Glutamatergic neuron (in vitro differentiated cells): ENCODE data around the gene TMEM253. TPM values are rescaled to one million over a fixed set of nuclear protein-coding genes. Genes with fewer than 3 reads are reported as not detected.
A peak's percentile ranks its signal among the peaks of the same experiment; 100 is the strongest.

Experiments
- DNase-seq: peaks from one replicate; pipeline ENCODE4 v3.0.0; 2022
- H3K27ac Mint-ChIP-seq: one replicate; pipeline ENCODE4 v1.8.0; 2020; ENCODE audit warnings: mild to moderate bottlenecking, mixed read lengths, inconsistent platforms; ENCODE audit not compliant: unreplicated experiment
- H3K27me3 Mint-ChIP-seq: one replicate; pipeline ENCODE4 v1.8.0; 2020; ENCODE audit warnings: mild to moderate bottlenecking, moderate library complexity, mixed read lengths, inconsistent platforms; ENCODE audit not compliant: unreplicated experiment
- H3K36me3 Mint-ChIP-seq: one replicate; pipeline ENCODE4 v1.8.0; 2020; ENCODE audit warnings: mild to moderate bottlenecking, mixed read lengths, inconsistent platforms; ENCODE audit not compliant: unreplicated experiment
- H3K4me1 Mint-ChIP-seq: one replicate; pipeline ENCODE4 v1.8.0; 2020; ENCODE audit warnings: mild to moderate bottlenecking, low read depth, mixed read lengths, inconsistent platforms; ENCODE audit not compliant: unreplicated experiment
- H3K4me3 Mint-ChIP-seq: one replicate; pipeline ENCODE4 v1.8.0; 2020; ENCODE audit warnings: mild to moderate bottlenecking, mixed read lengths, inconsistent platforms; ENCODE audit not compliant: unreplicated experiment
- H3K9me3 Mint-ChIP-seq: one replicate; pipeline ENCODE4 v1.8.0; 2020; ENCODE audit warnings: mild to moderate bottlenecking, moderate library complexity, mixed read lengths, inconsistent platforms; ENCODE audit not compliant: unreplicated experiment
- total RNA-seq: library from RNA; stranded (reverse); fragmentation: NEBNext Ultra II Directional; extraction: Animal tissue kit (Norgen Biotek cat#: 25700); gene quantifications from one replicate; pipeline ENCODE4 v1.2.1, GENCODE V29; 2021; ENCODE audit not compliant: unreplicated experiment
- TF ChIP-seq, protein P1 (sequence below): fragments of 200-600 bp; sonication (generic); IDR thresholded peaks from one replicate; pipeline ENCODE4 v1.5.0; 2021; ENCODE audit not compliant: partially characterized antibody, unreplicated experiment

TMEM253 gene
- total RNA-seq, 1 donor from 2014 or later = 0.64 TPM

DNA sequence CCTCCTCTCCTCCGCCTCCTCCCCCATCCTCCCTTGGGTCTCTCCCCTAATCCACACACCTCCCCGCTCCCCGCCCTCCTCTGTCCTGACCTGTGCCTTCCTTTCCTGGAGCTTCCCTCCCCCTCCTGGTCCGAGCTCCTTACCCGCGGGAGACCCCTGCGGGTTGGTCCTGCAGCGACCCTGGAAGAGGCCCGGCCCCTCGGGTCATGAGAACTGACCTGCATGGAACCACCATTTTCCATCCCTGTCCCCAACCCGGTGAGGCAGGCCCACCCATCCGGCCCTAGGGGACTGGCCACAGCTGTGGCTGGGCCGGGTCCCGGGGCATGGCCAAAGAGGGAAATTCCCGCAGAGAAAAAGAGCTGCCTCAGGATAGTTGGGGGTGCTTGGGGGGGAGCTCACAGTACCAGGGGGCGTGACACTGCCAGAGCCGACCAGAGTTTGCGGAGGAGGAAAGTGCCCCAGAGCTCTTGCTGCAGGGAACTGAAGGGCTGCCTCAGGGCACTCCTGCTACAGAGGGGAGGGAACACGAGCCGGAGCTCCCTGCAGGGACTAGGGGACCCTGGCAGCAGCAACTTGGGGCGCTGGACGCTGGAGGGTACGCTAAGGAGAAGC lies 30.1 kb upstream of the TMEM253 start:
- peak overlapping the region; percentile 87 for H3K27ac Mint-ChIP-seq
- peak overlapping the region; percentile 93 for H3K4me3 Mint-ChIP-seq
- peaks cover 17% of the 10 kb centered on the region for H3K9me3 Mint-ChIP-seq
- DNase-seq = peak; percentile 79
- H3K36me3 Mint-ChIP-seq = peaks cover 8% of the 10 kb centered on the region
- TF ChIP-seq, protein P1, sequence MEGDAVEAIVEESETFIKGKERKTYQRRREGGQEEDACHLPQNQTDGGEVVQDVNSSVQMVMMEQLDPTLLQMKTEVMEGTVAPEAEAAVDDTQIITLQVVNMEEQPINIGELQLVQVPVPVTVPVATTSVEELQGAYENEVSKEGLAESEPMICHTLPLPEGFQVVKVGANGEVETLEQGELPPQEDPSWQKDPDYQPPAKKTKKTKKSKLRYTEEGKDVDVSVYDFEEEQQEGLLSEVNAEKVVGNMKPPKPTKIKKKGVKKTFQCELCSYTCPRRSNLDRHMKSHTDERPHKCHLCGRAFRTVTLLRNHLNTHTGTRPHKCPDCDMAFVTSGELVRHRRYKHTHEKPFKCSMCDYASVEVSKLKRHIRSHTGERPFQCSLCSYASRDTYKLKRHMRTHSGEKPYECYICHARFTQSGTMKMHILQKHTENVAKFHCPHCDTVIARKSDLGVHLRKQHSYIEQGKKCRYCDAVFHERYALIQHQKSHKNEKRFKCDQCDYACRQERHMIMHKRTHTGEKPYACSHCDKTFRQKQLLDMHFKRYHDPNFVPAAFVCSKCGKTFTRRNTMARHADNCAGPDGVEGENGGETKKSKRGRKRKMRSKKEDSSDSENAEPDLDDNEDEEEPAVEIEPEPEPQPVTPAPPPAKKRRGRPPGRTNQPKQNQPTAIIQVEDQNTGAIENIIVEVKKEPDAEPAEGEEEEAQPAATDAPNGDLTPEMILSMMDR = peak; percentile 10
- H3K27me3 Mint-ChIP-seq = peaks cover 24% of the 10 kb centered on the region
- H3K4me1 Mint-ChIP-seq = peaks cover 18% of the 10 kb centered on the region

DNA sequence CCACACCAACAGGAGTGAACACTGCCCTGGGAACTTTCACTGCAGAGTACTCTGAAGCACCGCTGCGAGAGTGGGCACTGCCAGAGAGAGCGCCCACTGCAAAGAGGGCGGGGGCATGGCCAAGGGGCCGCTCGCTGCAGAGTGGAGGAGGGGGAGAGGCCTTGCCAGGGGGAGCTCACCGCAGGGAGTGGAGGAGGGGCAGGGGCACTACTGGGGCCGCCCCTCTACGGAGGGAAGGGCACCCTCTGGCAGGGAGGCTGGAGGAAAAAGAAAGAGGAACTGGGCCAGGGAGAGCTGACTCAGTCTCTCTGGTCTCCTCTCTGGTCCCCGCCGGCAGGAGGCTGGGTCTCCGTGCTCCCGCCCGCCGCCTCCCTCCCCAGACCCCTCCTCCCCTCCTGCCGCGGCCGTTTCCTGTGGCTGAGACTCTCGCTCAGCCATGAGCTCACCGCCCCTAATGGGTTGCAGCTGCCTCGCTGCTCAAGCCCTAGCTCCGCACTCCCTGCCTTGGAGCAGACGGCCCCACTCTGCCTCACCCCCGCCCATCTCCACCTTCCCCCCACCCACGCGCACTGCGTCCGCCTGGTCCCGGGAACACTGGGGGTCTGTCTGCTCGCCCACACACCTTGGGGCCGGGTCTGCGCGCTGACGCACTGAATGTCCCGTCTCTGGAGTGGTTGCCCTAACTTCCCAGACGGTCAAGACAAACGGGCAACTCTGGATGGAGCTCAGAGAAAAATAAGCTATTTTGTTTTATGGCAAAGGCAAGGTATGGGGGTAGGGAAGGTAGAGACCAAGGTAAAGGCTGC lies 29.4 kb upstream of the TMEM253 start:
- peaks cover 18% of the 10 kb centered on the region for H3K4me1 Mint-ChIP-seq
- peak; percentile 89 for DNase-seq
- H3K27me3 Mint-ChIP-seq = peaks cover 24% of the 10 kb centered on the region
- peak overlapping the region; percentile 87 for H3K27ac Mint-ChIP-seq
- peaks cover 14% of the 10 kb centered on the region for H3K36me3 Mint-ChIP-seq
- H3K9me3 Mint-ChIP-seq = peaks cover 20% of the 10 kb centered on the region
- H3K4me3 Mint-ChIP-seq = peak overlapping the region; percentile 93
- TF ChIP-seq, protein P1 = no peak

DNA sequence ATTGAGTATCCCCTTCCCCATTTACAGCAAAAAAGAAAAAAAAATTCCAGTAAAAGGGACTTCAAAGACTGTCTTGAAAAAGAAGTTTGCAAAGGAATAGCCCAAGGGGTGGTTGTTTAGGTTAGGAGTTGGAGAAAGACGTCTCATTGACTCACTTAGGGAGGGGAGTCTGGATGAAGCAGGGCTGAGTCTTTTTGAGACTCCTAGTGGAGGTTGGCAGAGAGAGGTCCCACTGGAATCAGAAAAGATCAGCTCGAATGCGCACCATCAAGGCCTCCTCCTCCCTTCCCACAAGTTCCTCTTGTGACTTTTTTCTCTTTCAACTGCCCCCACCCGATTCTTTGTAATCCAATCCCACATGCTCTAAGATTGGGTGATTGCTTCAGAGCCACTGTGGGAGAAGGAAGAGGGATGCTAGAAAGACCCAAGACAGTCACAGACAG lies 28.8 kb upstream of the TMEM253 start:
- no peak for DNase-seq
- Mint-ChIP-seq H3K4me3 (peak overlapping the region; percentile 87), H3K9me3 (peaks cover 19% of the 10 kb centered on the region), H3K27ac (peak overlapping the region; percentile 78), H3K4me1 (peaks cover 18% of the 10 kb centered on the region), H3K27me3 (peaks cover 23% of the 10 kb centered on the region), H3K36me3 (peaks cover 14% of the 10 kb centered on the region)
- TF ChIP-seq, protein P1 = no peak

DNA sequence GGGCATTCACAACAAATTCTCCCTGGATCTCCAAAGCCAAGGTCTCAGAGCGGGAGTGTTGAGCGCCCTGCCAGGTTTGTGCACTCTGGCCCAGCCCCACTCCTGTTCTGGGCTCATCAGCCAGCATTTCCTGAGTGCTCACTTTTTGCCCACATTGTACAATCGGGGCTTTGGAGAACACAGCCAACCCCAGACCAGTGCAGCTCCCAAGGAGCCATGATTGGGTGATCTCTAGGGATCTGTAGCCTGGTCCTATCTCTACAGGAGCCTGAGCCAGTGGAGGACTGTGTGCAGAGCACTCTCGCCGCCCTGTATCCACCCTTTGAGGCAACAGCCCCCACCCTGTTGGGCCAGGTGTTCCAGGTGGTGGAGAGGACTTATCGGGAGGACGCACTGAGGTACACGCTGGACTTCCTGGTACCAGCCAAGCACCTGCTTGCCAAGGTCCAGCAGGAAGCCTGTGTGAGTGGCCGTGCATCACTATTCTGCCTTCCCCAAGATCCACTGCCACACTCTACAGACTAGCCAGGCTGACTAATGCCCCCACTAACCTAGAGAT lies 28.0 kb upstream of the TMEM253 start:
- Mint-ChIP-seq H3K27me3 (peaks cover 28% of the 10 kb centered on the region), H3K4me3 (peak overlapping the region; percentile 87), H3K27ac (peak overlapping the region; percentile 78), H3K36me3 (peaks cover 18% of the 10 kb centered on the region), H3K9me3 (peaks cover 19% of the 10 kb centered on the region), H3K4me1 (peaks cover 18% of the 10 kb centered on the region)
- TF ChIP-seq, protein P1 = no peak
- DNase-seq = no peak
